HPDE6-E6E7 (cell line): ENCODE measurements around the gene ACO1.

Source experiments
- DNase-seq: peaks from one replicate; pipeline ENCODE4 v3.0.0; 2011; ENCODE audit warnings: missing footprints; ENCODE audit errors: extremely low spot score

Gene ACO1

GRCh38 chr9:32382565-32383320 lies 1.7 kb upstream of the ACO1 start:
- no peak for DNase-seq

GRCh38 chr9:32384002-32384363 lies 460 bp upstream of the ACO1 start:
- no peak for DNase-seq

- DNase-seq = no peak
Measured at GRCh38 chr9:32385152-32385884, 875 bp downstream of the ACO1 start.

- DNase-seq = no peak
Measured at GRCh38 chr9:32385885-32386283, 1.4 kb downstream of the ACO1 start.

GRCh38 chr9:32387256-32387655 lies 2.8 kb downstream of the ACO1 start:
- no peak for DNase-seq

GRCh38 chr9:32389365-32389764 lies 4.9 kb downstream of the ACO1 start:
- DNase-seq = no peak

GRCh38 chr9:32393911-32394310 lies 9.5 kb downstream of the ACO1 start:
- DNase-seq = no peak

- DNase-seq = no peak
Measured at GRCh38 chr9:32394381-32395049, 10.1 kb downstream of the ACO1 start.

- DNase-seq = peak; percentile 40
Measured at GRCh38 chr9:32395510-32396216, 11.2 kb downstream of the ACO1 start.

- DNase-seq = no peak
Measured at GRCh38 chr9:32398207-32398606, 13.8 kb downstream of the ACO1 start.

- DNase-seq = no peak
Measured at GRCh38 chr9:32399110-32399815, 14.8 kb downstream of the ACO1 start.

- no peak for DNase-seq
Measured at GRCh38 chr9:32401488-32401887, 17.0 kb downstream of the ACO1 start.

- no peak for DNase-seq
Measured at GRCh38 chr9:32403567-32404260, 19.3 kb downstream of the ACO1 start.

- DNase-seq = no peak
Measured at GRCh38 chr9:32404402-32404801, 20.0 kb downstream of the ACO1 start.

- no peak for DNase-seq
Measured at GRCh38 chr9:32404856-32405255, 20.4 kb downstream of the ACO1 start.

GRCh38 chr9:32405506-32405905 lies 21.1 kb downstream of the ACO1 start:
- DNase-seq = no peak

GRCh38 chr9:32406046-32406445 lies 21.6 kb downstream of the ACO1 start:
- no peak for DNase-seq

- no peak for DNase-seq
Measured at GRCh38 chr9:32411753-32412152, 27.3 kb downstream of the ACO1 start.

GRCh38 chr9:32412440-32412839 lies 28.0 kb downstream of the ACO1 start:
- DNase-seq = no peak

GRCh38 chr9:32413424-32413823 lies 29.0 kb downstream of the ACO1 start:
- no peak for DNase-seq

GRCh38 chr9:32414856-32415255 lies 30.4 kb downstream of the ACO1 start:
- DNase-seq = no peak
